ENCODE data around the gene TUBB3. TPM values are rescaled to one million over a fixed set of nuclear protein-coding genes. Genes with fewer than 3 reads are reported as not detected.

Gene TUBB3
- total RNA-seq, 1 experiment from 2014 or later, result 164 TPM

DNA sequence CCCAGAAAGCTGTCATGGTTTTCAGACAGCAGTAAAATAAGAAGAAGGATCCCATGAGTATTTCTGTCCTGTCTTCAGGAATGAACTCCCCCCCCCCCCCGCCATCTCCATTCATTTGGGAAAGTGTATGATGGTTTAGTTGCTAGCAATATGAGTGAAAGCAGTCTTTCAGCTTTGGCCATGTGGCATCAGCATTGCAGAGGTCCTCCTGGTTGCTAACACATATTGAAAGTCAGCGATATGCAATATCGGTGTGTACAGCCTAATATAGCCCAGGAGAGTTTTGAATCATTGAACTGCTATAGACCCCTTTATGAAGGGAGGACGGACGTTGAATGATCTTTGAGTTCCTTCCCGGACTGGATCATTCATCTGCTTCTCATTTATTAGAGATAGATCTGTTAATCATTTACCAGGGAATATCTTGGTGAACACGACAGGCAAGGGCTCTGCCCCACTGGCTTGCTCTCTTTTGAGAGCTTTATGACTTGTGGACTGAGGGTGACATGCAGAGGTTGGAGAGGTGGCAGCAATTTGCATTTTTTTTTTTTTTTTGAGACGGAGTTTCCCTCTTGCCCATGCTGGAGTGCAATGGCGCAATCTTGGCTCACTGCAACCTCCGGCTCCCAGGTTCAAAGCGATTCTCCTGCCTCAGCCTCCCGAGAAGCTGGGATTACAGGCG, 50.7 kb downstream of the TUBB3 start:
- Mint-ChIP-seq H3K4me1 (peaks cover 12 to 16% of the 10 kb centered on the region in 2 experiments), H3K27me3 (ENCODE audit: low read depth) (peaks cover 20% of the 10 kb centered on the region), H3K9me3 (peaks cover 16 to 22% of the 10 kb centered on the region in 2 experiments), H3K36me3 (ENCODE audit: insufficient read depth in 1 of 3, low read depth in 3 of 3) (peaks cover 21 to 40% (median 38%) of the 10 kb centered on the region in 3 experiments), H3K27ac (peak overlapping the region in 1 of 3 experiments; percentile 44; a peak in 2 of 7 replicates), H3K4me3 (peak overlapping the region; percentile 97 to 99)
- no peak overlapping the region for H2AK5ac ChIP-seq (ENCODE audit: insufficient read length, low read length)
- H3K14ac ChIP-seq (ENCODE audit: insufficient read depth, low read length), result no peak overlapping the region
- H3K4me1 ChIP-seq (ENCODE audit: insufficient read depth, low read length), result no peaks in the 10 kb centered on the region
- H4K8ac ChIP-seq (replicated peaks; ENCODE audit: insufficient read length, low read depth, low read length), result no peak overlapping the region
- no peak overlapping the region for H3T11ph ChIP-seq (ENCODE audit: low read length)
- H2BK120ac ChIP-seq (ENCODE audit: low read depth, low read length, poor library complexity, severe bottlenecking), result no peak overlapping the region
- peaks cover 13% of the 10 kb centered on the region for H3K23me2 ChIP-seq (ENCODE audit: insufficient read length, low read depth, low read length, poor library complexity, severe bottlenecking)
- H2BK15ac ChIP-seq (ENCODE audit: low read depth, low read length), result no peak overlapping the region
- no peaks in the 10 kb centered on the region for H3K27me3 ChIP-seq (ENCODE audit: insufficient read depth, low read length)
- no peak for TF ChIP-seq CTCF (conservative IDR thresholded peaks at IDR 0.05)
- no peak overlapping the region for H3K27ac ChIP-seq (ENCODE audit: insufficient read length, low read depth, low read length)
- peaks cover 6% of the 10 kb centered on the region; the same call in 1 of the 2 replicates for H3K79me2 ChIP-seq (ENCODE audit: insufficient read depth, low read length)
- H3K9ac ChIP-seq (ENCODE audit: extremely low read depth, insufficient read length, low read length), result no peak overlapping the region
- H4K5ac ChIP-seq (ENCODE audit: insufficient read length, low read depth, low read length), result no peak overlapping the region
- H2BK12ac ChIP-seq (ENCODE audit: insufficient read length, low read depth, low read length), result no peak overlapping the region
- DNase-seq, result no peak
- peaks cover 3% of the 10 kb centered on the region for H3K79me1 ChIP-seq (ENCODE audit: insufficient read depth, low read depth, low read length, poor library complexity, severe bottlenecking)
- H4K91ac ChIP-seq (ENCODE audit: insufficient read length, low read depth, low read length), result no peak overlapping the region
- H3K18ac ChIP-seq (ENCODE audit: insufficient read length, low read depth, low read length), result no peak overlapping the region
- WGBS (ENCODE audit: extremely low coverage, insufficient read length, low lambda C conversion rate), result no CpG with 5 or more reads among the region's 13 CpGs
- H3K9me3 ChIP-seq (ENCODE audit: control insufficient read depth, low read depth, low read length), result no peaks in the 10 kb centered on the region
- no peak overlapping the region for H2BK20ac ChIP-seq (ENCODE audit: low read depth, low read length, poor library complexity, severe bottlenecking)
- peak overlapping the region; percentile 77 for H3K4me2 ChIP-seq (ENCODE audit: insufficient read depth, insufficient read length, low read length)
- H4K20me1 ChIP-seq (ENCODE audit: control insufficient read depth, insufficient read depth, insufficient read length), result no peaks in the 10 kb centered on the region
- no peak overlapping the region for H2AFZ ChIP-seq (ENCODE audit: low read length)
- H3K56ac ChIP-seq (ENCODE audit: insufficient read length, low read depth, low read length), result no peak overlapping the region
- H3K23ac ChIP-seq (ENCODE audit: insufficient read length, low read depth, low read length), result no peak overlapping the region
- H3K4ac ChIP-seq (ENCODE audit: low read depth, low read length), result no peak overlapping the region
- no peak overlapping the region for H2BK5ac ChIP-seq (ENCODE audit: insufficient read length, low read length)
